G401.6 (cell line): ENCODE measurements around the gene KRT32.
"Not testable (repeated sequence)": the region's sequence is repeated elsewhere in the genome, so short reads cannot be mapped to it uniquely, and the experiment has no call there.

Experiments used
- FAIRE-seq: peaks from 2 replicates; lab custom pipeline; 2012; peaks lifted over from hg19 to GRCh38; lab: Jason Lieb, UNC

The KRT32 gene

GRCh38 chr17:41424111-41424635 is 43.0 kb downstream of the KRT32 start, which contains the start of gene KRT37:
Gene KRT37 (minus strand): TSS chr17:41424585. CDS start chr17:41424523, 62 bp downstream.
- FAIRE-seq, result no peak

GRCh38 chr17:41422586-41422985 is 44.6 kb downstream of the KRT32 start:
- FAIRE-seq, result not testable (repeated sequence)

- no peak for FAIRE-seq
These were observed 45.6 kb downstream of the KRT32 start for GRCh38 chr17:41421617-41422016.

GRCh38 chr17:41421116-41421515 is 46.1 kb downstream of the KRT32 start:
- no peak for FAIRE-seq

GRCh38 chr17:41420134-41420533 is 47.1 kb downstream of the KRT32 start:
- FAIRE-seq, result no peak

- no peak for FAIRE-seq
These were observed 47.5 kb downstream of the KRT32 start for GRCh38 chr17:41419716-41420115.

- FAIRE-seq, result no peak
These were observed 48.9 kb downstream of the KRT32 start for GRCh38 chr17:41418116-41418860.

GRCh38 chr17:41417576-41418015 is 49.6 kb downstream of the KRT32 start:
- FAIRE-seq, result no peak

GRCh38 chr17:41417127-41417526 is 50.1 kb downstream of the KRT32 start:
- FAIRE-seq, result no peak

GRCh38 chr17:41416479-41416878 is 50.7 kb downstream of the KRT32 start:
- no peak for FAIRE-seq

GRCh38 chr17:41415833-41416335 is 51.3 kb downstream of the KRT32 start:
- FAIRE-seq, result no peak

GRCh38 chr17:41415411-41415810 is 51.8 kb downstream of the KRT32 start:
- FAIRE-seq, result no peak

GRCh38 chr17:41413982-41414381 is 53.2 kb downstream of the KRT32 start:
- no peak for FAIRE-seq

GRCh38 chr17:41413353-41413957 is 53.7 kb downstream of the KRT32 start:
- no peak for FAIRE-seq

- no peak for FAIRE-seq
These were observed 55.9 kb downstream of the KRT32 start for GRCh38 chr17:41411072-41411840.
